ENCODE measurements around the gene PLEKHA4. TPM values are rescaled to one million over a fixed set of nuclear protein-coding genes. Genes with fewer than 3 reads are reported as not detected.

The PLEKHA4 gene
- total and polyA plus RNA-seq, 10 of the 15 experiments (the other 5 are each of a cell fraction or from before 2014, with no cell fraction given): 0.13 to 10.0 (median 6.4) TPM; not detected in 1

DNA sequence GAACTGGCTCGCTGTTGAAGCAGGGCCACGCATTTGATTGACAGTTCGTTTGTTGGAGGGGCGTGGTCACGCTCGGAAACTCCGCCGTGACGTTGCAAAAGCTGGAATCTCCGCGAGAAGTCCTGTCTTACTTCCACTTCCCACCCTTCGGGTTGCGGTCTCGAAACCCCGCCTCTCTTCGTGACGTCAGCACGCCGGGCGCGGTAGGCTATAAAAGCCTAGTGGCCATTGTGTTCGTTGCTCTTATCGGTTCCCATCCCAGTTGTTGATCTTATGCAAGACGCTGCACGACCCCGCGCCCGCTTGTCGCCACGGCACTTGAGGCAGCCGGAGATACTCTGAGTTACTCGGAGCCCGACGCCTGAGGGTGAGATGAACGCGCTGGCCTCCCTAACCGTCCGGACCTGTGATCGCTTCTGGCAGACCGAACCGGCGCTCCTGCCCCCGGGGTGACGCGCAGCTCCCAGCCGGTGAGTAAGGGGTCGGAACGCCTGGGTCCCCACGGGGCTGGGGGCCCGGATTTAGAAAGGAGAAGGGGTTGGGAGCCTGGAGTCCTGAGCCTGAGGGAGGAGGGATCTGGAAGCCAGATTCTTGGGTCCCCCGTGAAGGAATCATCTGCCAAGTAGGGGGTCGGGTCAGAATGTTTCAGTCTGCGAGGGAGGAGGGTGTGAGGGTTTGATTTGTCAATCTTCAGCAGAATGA, 3.9 kb upstream of the PLEKHA4 start, which contains the start of gene PPP1R15A (continued):
- no peak for TF ChIP-seq ETV6 (conservative IDR thresholded peaks at IDR 0.05 in 1 of 2, IDR thresholded peaks at IDR 0.05 in 1 of 2; ENCODE audit: borderline replicate concordance in 1 of 2, low read depth in 1 of 2)
- no peak for TF ChIP-seq BCL11A (IDR thresholded peaks at IDR 0.05; ENCODE audit: low read depth, low read length)
- TF ChIP-seq, protein P1, sequence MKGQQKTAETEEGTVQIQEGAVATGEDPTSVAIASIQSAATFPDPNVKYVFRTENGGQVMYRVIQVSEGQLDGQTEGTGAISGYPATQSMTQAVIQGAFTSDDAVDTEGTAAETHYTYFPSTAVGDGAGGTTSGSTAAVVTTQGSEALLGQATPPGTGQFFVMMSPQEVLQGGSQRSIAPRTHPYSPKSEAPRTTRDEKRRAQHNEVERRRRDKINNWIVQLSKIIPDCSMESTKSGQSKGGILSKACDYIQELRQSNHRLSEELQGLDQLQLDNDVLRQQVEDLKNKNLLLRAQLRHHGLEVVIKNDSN (IDR thresholded peaks at IDR 0.05; ENCODE audit: borderline replicate concordance, extremely low read length, insufficient read depth, low read depth, low read length): no peak
- no peak for TF ChIP-seq CHD4 (IDR thresholded peaks at IDR 0.05)
- TF ChIP-seq SMC3 (IDR thresholded peaks at IDR 0.05; ENCODE audit: borderline replicate concordance, low read length): no peak
- no peak for TF ChIP-seq KDM1A (IDR thresholded peaks at IDR 0.05; ENCODE audit: borderline replicate concordance)
- no peak for TF ChIP-seq KAT2A (conservative IDR thresholded peaks at IDR 0.05; ENCODE audit: control insufficient read depth, low read depth, low read length)
- TF ChIP-seq, protein P2, sequence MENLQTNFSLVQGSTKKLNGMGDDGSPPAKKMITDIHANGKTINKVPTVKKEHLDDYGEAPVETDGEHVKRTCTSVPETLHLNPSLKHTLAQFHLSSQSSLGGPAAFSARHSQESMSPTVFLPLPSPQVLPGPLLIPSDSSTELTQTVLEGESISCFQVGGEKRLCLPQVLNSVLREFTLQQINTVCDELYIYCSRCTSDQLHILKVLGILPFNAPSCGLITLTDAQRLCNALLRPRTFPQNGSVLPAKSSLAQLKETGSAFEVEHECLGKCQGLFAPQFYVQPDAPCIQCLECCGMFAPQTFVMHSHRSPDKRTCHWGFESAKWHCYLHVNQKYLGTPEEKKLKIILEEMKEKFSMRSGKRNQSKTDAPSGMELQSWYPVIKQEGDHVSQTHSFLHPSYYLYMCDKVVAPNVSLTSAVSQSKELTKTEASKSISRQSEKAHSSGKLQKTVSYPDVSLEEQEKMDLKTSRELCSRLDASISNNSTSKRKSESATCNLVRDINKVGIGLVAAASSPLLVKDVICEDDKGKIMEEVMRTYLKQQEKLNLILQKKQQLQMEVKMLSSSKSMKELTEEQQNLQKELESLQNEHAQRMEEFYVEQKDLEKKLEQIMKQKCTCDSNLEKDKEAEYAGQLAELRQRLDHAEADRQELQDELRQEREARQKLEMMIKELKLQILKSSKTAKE (IDR thresholded peaks at IDR 0.05; ENCODE audit: low read depth, poor library complexity, severe bottlenecking): peak; percentile 10
- TF ChIP-seq CEBPB (IDR thresholded peaks at IDR 0.05; ENCODE audit: borderline replicate concordance in 1 of 2, low read depth in 2 of 2, low read length in 2 of 2): no peak
- no peak for TF ChIP-seq CBX3 (IDR thresholded peaks at IDR 0.05; ENCODE audit: borderline replicate concordance, low read depth)
- TF ChIP-seq, protein P3, sequence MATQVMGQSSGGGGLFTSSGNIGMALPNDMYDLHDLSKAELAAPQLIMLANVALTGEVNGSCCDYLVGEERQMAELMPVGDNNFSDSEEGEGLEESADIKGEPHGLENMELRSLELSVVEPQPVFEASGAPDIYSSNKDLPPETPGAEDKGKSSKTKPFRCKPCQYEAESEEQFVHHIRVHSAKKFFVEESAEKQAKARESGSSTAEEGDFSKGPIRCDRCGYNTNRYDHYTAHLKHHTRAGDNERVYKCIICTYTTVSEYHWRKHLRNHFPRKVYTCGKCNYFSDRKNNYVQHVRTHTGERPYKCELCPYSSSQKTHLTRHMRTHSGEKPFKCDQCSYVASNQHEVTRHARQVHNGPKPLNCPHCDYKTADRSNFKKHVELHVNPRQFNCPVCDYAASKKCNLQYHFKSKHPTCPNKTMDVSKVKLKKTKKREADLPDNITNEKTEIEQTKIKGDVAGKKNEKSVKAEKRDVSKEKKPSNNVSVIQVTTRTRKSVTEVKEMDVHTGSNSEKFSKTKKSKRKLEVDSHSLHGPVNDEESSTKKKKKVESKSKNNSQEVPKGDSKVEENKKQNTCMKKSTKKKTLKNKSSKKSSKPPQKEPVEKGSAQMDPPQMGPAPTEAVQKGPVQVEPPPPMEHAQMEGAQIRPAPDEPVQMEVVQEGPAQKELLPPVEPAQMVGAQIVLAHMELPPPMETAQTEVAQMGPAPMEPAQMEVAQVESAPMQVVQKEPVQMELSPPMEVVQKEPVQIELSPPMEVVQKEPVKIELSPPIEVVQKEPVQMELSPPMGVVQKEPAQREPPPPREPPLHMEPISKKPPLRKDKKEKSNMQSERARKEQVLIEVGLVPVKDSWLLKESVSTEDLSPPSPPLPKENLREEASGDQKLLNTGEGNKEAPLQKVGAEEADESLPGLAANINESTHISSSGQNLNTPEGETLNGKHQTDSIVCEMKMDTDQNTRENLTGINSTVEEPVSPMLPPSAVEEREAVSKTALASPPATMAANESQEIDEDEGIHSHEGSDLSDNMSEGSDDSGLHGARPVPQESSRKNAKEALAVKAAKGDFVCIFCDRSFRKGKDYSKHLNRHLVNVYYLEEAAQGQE (IDR thresholded peaks at IDR 0.05; ENCODE audit: low read depth, low read length): 0 out of 2 replicates have a peak, but pooled peaks have one; percentile 6
- no peak for TF ChIP-seq RBBP5 (conservative IDR thresholded peaks at IDR 0.05)
- no peak for TF ChIP-seq CBX5 (IDR thresholded peaks at IDR 0.05; ENCODE audit: low read depth)
- no peak for TF ChIP-seq MEF2B (IDR thresholded peaks at IDR 0.05; ENCODE audit: partially characterized antibody, poor library complexity, severe bottlenecking)
- TF ChIP-seq ZNF217 (IDR thresholded peaks at IDR 0.05): no peak
- TF ChIP-seq SMARCA5 (IDR thresholded peaks at IDR 0.05): no peak; the same call in 1 of the 2 replicates
- TF ChIP-seq SP1 (IDR thresholded peaks at IDR 0.05; ENCODE audit: low read depth, low read length): peak; percentile 82
- TF ChIP-seq, protein P4, sequence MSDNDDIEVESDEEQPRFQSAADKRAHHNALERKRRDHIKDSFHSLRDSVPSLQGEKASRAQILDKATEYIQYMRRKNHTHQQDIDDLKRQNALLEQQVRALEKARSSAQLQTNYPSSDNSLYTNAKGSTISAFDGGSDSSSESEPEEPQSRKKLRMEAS (IDR thresholded peaks at IDR 0.05; ENCODE audit: low read depth, low read length): 0 out of 2 replicates have a peak, but pooled peaks have one; percentile 29
- no peak for TF ChIP-seq MTA3 (IDR thresholded peaks at IDR 0.05; ENCODE audit: borderline replicate concordance, low read length)
- TF ChIP-seq, protein P5, sequence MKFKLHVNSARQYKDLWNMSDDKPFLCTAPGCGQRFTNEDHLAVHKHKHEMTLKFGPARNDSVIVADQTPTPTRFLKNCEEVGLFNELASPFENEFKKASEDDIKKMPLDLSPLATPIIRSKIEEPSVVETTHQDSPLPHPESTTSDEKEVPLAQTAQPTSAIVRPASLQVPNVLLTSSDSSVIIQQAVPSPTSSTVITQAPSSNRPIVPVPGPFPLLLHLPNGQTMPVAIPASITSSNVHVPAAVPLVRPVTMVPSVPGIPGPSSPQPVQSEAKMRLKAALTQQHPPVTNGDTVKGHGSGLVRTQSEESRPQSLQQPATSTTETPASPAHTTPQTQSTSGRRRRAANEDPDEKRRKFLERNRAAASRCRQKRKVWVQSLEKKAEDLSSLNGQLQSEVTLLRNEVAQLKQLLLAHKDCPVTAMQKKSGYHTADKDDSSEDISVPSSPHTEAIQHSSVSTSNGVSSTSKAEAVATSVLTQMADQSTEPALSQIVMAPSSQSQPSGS (IDR thresholded peaks at IDR 0.05; ENCODE audit: low read length): no peak
- TF ChIP-seq TAF1 (IDR thresholded peaks at IDR 0.05; ENCODE audit: borderline replicate concordance, low read depth, low read length): peak; percentile 94
- TF ChIP-seq MYB (IDR thresholded peaks at IDR 0.05; ENCODE audit: borderline replicate concordance, low read depth, low read length): peak; percentile 68
